ENCODE data around the gene NTM.
"Not testable (repeated sequence)": the region's sequence is repeated elsewhere in the genome, so short reads cannot be mapped to it uniquely, and the experiment has no call there.

The NTM gene

DNA sequence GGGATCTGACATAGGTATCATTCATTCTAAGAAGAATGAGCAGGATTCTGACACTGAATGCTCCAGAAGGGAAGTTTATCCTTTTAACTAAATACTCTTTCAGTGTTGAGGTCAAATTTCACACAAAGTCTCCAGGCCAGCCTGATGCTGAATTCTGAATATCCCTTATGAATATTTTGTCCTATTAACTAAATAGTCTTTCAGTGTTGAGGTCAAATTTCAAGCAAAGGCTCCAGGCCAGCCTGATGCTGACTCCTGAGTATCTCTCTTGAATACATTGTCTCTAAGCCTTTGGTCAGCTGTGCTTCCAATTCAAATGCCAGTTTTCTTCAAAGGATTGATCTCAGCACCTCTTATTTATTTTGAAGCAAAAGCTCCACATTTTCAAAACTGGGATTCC, 676.8 kb downstream of the NTM start:
- DNase-seq (ENCODE audit: low read depth): no peak

DNA sequence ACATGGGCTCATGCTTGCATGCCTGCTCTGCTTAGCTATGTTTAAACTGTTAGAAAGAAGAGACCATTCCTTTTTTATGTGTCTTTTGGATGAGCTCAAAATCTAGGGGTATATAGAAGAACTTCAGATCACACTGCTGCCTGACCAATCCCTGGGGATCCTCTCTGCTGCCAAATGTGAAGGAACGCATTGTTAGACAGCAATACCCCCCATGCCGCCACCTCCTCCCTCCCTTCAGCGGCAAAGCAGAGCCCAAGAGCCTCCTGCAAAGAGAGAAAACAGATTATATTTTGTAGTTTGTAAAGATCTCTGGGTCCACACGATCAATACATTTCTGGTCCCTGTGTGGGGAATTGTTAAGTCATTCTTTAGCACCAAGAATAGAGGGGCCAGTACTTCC, 677.6 kb downstream of the NTM start:
- DNase-seq (ENCODE audit: low read depth): no peak

DNA sequence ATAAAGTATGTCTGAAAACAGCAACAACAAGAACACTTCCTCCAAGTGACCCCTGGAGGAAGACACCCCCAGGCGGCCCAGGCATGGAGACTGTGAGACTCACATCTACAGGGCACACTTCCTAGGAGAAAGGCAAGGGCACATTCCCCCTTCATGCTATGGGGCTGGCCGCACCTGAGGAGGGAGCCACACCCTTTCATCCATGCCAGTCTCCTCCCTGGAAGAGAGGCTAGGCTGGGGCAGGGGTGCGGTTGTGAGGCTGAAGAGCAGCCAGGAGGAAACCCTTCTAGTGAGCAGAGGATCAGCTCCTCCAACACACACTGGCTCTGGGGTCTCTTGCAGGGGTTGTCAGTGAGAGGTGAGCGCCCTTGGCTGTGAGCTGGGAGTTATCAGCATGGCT, 678.8 kb downstream of the NTM start:
- no peak for DNase-seq (ENCODE audit: low read depth)

DNA sequence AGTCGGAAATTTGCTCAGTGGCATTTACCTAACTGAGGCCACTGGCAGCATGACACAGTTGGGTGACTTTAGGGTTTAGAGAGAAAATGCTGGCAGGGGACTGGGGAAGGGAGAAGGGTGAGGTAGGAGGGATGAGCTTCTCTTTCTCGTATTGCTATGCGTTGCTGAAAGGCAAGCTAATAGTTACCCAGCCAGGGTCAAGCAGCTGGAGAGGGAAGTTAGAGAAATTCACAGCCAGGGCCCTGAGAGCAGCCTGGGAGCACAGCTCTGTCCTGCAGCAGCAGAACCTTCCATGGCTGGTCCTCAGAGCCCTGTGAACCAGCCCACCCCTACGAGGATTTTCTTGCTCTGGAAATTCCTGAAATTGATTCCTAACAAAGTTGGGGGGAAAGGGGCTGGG, 679.6 kb downstream of the NTM start:
- DNase-seq (ENCODE audit: low read depth): no peak

DNA sequence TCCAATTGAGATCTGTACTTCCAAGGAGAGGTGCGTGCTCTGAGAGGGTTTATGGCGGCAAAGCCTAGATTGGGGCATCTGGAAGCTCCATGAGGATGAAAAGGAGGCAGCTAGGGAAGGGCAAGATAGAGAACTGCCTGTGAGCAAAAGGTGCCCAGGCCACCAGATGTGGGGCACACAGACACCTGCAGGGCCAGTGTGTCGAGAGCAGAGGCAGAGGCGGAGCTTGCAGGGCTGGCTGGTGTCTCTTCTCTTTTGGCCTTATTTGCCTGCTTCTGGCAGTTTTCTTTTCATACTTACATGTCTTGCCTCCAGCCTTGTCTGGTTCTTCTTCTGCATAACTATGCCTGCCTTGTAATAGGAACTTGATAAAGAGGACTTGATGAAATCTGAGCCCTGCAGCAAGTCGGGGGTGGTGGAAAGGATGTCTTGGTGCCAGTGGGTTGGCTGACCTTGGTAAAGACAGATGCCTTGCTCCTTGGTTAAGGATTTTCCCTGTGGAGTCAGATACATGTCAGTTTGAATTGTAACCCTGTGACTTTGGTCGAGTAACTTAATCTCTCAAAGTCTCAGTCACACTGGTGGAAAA, 680.3 kb downstream of the NTM start:
- peak; percentile 31 for DNase-seq (ENCODE audit: low read depth)

DNA sequence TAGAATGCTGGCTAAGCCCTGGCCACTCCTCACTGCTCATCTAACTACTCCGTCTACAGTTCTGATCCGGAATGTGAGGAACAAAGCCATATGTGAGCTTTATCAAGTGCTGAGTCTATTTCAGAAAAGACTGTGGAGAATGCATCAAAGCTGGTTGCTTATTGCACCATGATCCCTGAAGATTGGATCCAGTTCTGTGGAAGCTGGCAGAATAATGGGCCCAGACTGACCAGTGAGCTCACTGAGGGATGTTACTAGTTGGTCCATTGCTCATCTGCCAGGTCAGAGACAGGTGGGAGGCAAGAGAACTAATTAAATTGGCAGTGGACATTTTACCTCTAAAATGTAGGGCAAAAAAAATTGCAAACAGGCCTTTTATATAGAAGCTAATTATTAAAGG, 681.3 kb downstream of the NTM start:
- DNase-seq (ENCODE audit: low read depth): no peak

DNA sequence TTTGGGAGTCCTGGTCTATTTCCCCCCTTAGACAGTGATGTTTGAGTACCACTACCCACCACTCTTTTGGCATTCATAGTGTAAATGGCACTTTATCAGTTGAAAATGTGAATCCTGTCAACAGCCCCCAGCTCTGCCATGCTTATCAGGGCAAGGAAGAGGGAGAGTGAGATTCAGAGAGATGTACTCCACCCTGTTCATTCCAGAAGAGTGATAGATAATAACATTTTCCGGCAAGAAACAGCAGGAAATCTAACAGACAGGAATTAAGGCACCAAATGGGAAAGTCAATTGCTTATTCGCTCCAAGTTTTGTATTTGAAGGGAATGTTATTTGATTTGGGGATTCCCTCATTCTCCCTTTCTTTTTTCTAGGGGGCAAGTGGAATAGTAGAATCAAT, 681.9 kb downstream of the NTM start:
- DNase-seq (ENCODE audit: low read depth): no peak

DNA sequence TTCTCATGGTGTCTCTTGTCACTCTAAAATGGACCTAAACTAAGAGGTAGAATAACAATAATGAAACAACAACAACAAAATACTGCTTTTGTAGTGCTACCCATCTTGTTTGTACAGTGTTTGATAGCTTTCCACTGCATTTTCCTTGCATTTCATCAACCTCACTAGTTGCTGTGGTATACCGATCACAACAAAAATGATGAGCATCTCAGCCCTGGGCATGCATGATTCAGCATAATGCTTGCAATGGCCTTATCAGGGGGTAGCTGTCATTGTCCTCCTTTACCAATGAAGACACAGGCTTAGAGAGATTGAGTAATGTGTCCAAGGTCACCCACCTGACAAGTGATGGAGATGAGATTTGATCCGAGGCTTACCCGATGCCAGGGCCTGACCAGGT, 682.5 kb downstream of the NTM start:
- DNase-seq (ENCODE audit: low read depth): peak; percentile 22

DNA sequence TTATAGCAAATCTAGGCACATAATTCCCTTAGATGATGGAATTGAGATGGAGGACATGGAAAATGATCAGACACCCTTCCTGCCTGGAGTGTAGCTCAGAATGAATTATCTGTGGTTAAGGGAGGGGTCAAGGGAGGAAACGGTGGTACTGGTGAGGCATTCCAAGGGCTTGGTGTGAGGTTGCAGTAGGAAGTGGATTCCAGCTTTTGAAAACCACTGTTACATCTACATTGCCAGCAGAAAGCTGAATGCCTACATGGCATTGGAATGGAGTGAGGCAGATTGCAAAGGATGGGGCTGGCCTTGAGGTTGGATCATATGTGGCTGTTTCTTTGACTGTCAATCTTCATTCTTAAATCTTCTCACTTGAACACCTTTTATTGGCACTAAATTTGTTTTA, 684.4 kb downstream of the NTM start:
- DNase-seq (ENCODE audit: low read depth): peak; percentile 82

DNA sequence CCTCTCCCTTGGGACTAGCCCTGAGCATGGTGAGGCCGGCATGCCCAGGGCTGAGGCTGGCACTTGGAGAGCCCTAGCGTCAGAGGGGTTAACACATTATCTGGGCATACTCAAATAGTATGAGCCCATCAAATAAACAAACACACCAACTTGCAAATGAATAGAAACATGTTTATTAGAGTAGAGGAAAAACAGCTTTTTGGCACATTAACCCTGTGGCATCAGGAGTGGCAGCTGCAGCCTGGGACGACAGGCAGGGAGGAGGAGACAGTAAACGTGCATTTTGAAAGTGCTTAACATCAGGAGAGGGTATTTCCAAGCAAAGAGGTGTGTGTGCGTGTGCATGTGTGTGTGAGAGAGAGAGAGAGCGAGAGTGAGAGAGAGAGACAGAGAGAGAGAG, 684.9 kb downstream of the NTM start:
- DNase-seq (ENCODE audit: low read depth): no peak

DNA sequence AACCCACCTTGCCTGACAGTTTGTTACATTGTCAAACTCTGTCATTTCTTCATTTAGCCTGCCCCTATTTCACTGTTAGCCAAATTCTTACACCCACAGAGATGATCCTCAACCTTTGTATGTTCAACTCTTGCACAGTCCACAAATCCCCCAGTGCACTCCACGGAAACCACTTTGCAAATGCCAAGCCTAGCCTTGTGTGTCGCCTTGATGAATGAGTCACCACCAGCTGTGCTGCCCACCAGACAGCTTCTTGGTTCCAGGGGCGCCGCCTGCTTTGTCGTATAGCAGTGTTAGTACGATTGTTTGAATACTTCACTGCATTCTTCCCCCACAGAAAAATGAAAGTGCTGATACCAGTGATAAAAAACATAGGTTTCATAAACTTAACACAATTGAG, 686.3 kb downstream of the NTM start:
- peak; percentile 7 for DNase-seq (ENCODE audit: low read depth)

DNA sequence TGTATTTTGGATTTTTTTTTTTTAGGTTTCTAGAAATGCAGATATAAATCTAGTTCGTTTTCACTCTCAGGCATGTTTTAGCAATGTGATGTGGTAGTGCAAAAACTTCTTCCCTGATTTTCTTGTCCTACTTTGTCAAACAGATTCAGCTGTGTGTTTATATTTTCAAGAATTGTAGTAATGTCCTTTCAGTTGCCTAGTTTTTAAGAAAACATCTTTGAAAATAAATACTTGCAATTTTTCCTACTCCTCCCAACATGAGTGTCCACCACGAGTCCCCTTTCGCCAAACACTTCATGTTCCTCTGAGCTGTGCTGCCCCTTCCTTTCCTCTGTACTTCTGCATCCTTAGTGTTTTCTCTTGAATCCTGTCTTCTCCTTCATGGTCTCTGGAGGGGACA, 686.9 kb downstream of the NTM start:
- no peak for DNase-seq (ENCODE audit: low read depth)

DNA sequence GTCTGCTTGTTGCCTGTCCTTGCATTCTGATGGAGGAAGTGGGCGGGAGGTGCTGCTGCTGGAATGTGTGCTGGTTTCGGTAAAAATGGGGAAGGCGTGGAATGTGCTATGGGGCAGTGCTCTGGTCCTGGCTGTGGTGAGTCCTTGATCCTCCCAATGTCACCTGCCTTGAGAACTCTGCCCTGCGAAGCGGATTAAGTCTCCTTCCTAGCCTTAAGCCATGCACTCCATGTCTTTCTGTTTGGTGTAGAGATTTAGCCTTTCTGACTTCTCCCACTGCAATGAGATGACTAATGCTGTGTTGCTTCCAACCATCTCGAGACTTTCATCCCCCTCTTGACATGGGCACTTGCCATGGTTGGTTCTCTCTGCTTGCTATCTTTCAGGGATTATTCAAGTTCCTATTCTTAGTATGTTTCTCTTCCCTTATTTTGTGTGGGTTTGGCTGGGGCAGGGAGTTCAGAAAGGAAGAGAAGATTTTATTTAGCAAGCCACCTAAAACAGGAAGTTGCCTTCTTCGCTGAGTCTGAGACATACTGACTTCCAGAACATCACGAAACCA, 687.9 kb downstream of the NTM start:
- peak; percentile 63 for DNase-seq (ENCODE audit: low read depth)

DNA sequence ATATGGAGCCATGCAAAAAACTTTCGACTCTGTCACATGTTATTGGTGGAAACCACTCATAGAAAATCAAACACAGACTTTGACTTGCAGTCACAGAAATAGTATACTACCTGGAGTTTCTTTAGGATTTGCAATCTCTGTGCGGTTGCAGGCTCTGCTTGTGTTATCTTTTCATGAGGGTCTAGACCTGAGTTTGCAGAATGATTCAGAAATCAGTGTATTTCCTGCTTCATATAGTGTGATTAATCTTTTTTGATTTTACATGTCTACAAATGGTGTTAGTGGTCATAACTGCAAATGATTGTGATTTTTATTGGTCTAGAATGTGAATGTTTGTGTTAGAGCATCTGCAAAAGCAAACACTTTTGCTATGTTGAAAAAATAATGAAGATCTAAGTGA, 690.2 kb downstream of the NTM start:
- DNase-seq (ENCODE audit: low read depth): no peak

DNA sequence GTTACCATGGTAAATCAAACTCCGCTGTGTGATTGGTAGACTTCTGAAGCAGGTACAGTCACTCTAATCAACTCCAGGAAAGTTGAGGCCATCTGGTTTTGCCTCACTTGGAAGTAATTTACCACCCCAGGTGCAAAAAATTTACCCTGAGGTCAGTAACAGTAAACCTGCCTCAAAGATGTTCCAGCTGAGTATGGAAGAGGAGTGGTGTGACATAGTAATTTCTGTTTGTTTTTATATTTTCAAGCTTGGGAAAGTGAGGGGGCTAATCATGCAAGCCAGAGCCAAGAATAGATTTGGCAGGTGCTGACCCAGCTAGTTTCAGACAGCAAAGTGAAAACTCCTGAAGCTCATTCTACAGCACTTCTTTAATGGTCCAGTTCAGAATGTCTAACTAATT, 691.6 kb downstream of the NTM start:
- no peak for DNase-seq (ENCODE audit: low read depth)

DNA sequence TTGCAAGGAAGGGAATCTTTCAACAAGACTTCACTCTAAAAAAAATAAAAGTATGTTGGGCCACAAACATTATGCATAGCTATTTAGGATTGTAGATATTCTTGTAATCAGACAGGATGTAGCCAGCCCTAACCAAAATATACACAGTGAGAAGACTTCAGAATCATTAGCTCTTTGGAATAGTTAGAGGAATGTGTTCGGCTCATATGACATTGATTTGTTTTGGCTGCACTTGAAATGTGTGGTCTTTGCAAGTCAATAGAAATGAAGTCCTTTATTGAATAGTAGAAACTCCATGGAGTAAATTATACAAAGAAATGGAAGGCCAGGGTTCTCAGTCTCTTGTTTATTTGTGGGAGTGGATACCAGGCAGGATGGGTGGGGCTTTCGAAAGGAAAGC, 692.1 kb downstream of the NTM start:
- DNase-seq (ENCODE audit: low read depth): no peak

DNA sequence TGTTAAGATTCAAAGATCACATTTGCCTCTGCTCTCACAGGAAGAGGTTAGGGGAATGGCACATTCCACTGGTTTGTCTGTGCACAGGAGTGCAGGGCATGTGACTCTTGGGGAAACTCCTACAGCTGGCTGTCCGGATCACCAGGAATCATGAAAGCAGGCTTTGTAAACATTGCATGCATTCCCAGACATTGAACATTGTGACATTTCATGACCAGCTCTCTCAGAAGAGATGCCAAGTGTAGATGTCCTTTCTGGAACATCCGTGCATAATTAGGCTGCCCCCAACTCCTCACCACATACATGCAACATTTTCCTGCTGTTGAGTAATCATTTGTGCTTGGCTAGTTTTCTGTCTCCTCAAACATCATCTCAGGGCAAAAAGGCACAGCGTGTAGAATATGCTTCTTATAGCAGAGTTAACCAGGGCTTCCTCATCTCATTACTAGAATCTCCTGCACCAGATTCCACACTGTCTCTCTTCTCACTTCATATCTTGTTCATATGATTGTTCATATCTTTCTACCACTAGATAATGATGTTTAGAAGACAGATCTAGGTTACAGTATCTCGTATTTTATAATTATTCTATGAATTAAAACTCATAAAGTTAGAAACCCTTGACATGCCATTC, 694.7 kb downstream of the NTM start:
- peak; percentile 88 for DNase-seq (ENCODE audit: low read depth)

DNA sequence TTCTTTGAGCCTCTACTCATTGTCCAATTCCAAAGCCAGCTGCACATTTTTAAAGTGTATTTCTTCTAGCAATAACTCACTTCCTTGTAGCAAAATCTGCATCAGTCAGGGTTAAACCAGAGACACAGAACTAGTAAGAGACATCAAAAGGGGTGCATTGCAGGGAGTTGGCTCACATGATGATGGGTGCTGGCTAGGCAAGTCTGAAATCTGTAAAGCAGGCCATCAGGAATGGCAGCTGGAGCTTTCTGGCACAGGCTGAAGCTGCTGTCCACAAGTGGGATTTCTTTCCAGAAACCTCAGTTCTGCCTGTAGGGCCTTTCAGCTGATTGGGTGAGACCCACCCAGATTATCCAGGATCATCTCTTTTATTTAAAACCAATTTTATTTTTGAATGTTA, 698.1 kb downstream of the NTM start:
- DNase-seq (ENCODE audit: low read depth): no peak

DNA sequence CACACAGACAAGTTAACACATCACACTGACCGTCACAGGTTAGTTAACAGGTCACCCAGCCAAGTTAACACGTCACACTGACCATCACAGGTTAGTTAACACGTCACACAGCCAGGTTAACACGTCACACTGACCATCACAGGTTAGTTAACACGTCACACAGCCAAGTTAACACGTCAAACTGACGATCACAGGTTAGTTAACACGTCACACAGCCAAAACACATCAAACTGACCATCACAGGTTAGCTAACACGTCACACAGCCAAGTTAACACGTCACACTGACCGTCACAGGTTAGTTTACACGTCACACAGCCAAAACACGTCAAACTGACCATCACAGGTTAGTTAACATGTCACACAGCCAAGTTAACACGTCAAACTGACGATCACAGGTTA, 699.2 kb downstream of the NTM start:
- not testable (repeated sequence) for DNase-seq (ENCODE audit: low read depth)

DNA sequence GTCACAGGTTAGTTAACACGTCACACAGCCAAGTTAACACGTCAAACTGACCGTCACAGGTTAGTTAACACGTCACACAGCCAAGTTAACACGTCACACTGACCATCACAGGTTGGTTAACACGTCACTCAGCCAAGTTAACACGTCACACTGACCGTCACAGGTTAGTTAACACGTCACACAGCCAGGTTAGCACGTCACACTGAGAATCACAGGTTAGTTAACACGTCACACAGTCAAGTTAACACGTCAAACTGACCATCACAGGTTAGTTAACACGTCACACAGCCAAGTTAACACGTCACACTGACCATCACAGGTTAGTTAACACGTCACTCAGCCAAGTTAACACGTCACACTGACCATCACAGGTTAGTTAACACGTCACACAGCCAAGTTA, 700.5 kb downstream of the NTM start:
- DNase-seq (ENCODE audit: low read depth): not testable (repeated sequence)

DNA sequence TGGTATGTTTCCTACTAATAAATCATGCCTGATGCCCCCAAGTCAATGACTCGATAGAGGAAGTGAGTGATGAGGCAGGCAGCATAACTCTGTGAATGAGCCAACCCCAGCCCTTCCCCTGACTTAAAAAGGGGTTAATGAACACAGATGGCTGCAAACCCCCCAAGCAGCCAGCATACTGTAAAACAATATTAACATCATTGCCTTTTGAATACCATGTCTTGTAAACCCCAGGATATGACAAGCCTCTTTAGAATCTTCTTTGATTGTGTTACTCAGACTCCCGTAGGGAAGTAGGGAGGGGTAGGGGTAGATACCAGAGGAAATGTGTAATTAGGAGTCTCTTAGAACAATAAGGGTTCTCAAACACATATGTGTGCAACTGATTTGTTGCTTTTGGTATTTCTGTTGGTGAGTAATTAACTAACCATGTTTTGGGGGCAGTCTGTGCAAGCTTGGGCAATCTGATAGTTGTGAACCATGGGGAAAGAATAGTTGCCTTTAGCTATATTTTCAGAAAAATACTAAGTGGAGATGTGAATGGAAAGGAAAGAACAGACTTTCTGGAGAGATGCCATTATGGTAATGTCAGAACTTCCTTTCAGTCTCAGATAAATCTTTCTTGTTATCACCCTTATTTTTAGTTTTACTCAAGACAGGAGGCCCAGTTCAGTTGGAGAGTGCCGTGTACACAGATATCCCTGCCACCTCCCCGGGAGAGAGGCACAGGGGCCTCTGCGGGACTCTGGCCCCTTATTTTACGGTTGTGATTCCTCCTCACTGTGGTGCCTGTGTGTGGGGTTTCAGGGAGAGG, 701.8 kb downstream of the NTM start:
- DNase-seq (ENCODE audit: low read depth): peak; percentile 89

DNA sequence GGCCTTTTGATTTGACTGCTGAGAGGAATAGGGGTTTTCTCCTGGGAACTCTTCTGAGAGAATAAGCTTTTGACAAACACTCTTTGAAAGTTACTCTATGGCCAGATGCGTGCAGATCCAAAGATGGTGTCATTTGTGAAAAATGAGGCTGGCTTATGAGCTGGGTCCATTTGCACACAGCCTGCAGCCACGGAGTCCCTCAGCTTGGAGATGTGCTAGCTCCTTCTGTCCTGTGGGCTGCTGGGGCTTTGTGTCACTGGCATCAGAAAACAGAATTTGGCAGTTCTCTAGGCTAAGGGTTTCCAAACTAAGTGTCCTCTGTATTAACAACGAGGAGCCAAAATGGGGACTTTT, 702.4 kb downstream of the NTM start:
- peak; percentile 7 for DNase-seq (ENCODE audit: low read depth)

DNA sequence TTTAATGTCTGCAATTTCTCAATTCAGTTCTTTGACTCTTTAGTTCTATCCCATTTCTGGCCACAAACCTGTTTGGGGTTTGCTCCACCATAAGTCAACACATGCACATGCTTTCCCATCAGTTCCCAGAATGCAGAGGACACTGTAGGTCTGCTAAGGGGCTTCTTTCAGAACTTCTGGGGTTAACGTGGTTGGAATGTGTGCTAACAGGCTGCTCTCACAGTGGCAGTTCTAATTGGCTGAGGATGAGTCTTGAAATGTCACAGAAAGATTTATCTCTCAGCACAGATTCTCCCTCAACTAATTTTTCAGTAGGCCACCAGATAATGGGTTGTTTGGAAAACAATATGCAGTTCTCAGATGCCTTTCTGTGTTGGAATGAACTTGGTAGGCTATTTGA, 703.4 kb downstream of the NTM start:
- no peak for DNase-seq (ENCODE audit: low read depth)

Data from amniotic epithelial cell (primary cell).